Frontal cortex (tissue), 4 donors: ENCODE results near the gene GP1BA. TPM values are rescaled to one million over a fixed set of nuclear protein-coding genes. Genes with fewer than 3 reads are reported as not detected.

Experiments used
- DNase-seq, 2 donors: peaks; one replicate each; pipeline ENCODE4 v3.0.0; 2012; ENCODE audit warnings: low spot score in 2 of 2
- FAIRE-seq: peaks from 2 replicates; lab custom pipeline; 2012; peaks lifted over from hg19 to GRCh38; lab: Jason Lieb, UNC
- total RNA-seq: library from RNA; depleted of rRNA; stranded (reverse); fragments of >200 nt; gene quantifications from one replicate; pipeline ENCODE4 v1.2.3, GENCODE V29; 2014
- donor health status: control.
- donor health status: control.
- donor health status: control.

The GP1BA gene
- not detected for total RNA-seq

DNA sequence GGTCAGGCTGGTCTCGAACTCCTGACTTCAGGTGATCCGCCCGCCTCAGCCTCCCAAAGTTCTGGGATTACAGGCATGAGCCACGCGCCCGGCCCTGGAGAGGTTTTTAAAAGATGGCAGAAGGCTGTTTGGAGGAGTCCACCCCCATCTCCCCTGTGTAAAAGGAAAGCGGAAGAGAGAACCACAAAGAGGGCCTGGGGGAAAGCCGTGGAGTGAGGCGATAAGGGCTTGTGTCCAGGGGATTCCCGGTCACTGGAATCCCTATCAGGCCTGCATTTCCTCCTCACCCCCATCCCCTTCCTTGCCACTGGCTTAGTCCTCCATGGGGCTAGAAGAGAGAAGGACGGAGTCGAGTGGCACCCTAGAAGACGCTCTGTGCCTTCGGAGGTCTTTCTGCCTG, at the start of gene GP1BA:
Gene GP1BA, plus strand, starts transcription at position 315 of the 400 bp plus-strand sequence. CDS start 328 bp downstream, outside the sequence.
- DNase-seq (no peak), FAIRE-seq (no peak)

DNA sequence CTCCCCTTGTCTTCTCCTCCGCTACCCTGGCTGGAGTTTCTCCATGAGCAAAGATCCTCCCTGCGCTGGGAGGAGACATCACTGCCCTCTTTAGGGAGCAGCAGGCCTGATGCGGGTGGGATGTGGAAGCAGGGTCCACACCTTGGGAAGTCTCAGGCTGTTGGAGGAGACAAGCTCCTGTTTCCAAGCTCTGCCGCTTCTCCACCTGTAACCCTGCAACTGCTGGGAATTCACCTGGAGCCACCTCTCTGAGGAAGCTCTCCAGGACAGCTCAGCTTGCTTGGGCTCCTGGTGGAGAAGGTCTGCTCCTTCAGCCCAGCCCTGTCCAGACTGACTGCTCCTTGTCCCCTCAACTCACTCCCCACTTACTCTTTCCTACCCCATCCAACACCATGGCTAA, 47.6 kb upstream of the GP1BA start:
- FAIRE-seq (no peak), DNase-seq (no peak)

DNA sequence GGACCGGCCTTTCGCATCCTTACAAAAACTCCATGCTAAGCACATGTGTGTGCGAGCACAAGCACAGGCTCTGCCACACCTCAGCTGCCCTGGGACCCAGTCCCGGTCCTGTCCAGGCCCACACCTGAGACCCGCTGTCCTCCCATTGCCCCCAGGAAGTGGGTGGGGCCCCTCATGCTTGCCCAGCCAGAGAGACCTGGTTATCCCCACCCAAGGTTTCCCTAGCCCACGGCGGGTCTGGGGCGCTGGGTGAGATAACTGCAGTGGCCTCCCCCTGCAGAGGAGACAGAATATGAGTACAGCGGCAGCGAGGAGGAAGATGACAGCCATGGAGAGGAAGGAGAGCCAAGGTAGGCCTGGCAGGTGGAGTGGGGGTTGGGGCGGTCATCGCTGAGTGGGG, 45.2 kb upstream of the GP1BA start:
- FAIRE-seq (no peak), DNase-seq (no peak)

DNA sequence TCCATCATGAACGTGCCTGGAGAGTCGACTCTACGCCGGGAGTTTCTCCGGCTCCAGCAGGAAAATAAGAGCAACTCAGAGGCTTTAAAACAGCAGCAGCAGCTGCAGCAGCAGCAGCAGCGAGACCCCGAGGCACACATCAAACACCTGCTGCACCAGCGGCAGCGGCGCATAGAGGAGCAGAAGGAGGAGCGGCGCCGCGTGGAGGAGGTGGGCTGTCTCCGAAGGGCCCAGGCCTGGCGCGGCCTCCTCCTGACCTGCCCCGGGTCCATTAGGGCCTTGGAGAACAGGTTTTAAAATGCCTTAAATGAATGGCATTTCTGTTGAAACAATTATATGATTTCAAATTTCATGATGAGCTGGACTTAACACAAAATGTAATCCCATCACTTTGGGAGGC, 44.5 kb upstream of the GP1BA start:
- no peak for DNase-seq
- no peak for FAIRE-seq

DNA sequence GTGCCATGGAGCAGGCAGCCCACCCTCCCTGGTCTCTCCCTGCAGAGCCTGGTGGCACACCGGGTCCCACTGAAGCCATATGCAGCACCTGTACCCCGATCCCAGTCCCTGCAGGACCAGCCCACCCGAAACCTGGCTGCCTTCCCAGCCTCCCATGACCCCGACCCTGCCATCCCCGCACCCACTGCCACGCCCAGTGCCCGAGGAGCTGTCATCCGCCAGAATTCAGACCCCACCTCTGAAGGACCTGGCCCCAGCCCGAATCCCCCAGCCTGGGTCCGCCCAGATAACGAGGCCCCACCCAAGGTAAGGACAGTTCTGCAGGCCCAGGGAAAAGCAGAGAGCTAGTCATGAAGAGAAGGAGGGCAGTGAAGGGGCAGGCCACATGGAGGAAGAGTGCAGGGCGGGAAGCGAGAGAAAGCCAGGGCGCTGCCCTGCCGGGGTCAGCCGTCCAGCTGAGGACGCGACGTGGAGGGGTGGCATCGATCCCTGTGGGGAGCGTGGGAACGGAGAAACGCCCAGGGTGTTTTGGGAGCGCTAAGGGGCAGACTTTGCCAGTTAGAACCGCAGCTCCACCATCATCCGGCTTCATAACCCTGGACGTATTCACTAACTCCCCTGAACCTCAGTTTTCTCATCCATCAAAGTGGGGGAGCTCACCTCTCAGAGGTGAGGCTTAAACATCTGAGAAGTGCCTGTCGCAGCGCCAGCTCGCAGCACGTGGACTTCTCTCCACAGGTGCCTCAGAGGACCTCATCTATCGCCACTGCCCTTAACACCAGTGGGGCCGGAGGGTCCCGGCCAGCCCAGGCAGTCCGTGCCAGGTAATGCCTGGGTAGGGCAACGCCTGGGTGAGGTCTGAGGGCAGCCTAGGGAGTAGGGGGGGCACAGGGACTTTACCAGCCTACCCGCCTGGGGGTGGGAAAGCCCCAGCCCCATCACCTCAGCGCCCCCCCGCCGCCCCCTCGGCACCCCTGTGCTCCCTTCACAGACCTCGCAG, 40.4 kb upstream of the GP1BA start:
- FAIRE-seq, result no peak
- DNase-seq, result peak in 1 of 2 donors; percentile 23

DNA sequence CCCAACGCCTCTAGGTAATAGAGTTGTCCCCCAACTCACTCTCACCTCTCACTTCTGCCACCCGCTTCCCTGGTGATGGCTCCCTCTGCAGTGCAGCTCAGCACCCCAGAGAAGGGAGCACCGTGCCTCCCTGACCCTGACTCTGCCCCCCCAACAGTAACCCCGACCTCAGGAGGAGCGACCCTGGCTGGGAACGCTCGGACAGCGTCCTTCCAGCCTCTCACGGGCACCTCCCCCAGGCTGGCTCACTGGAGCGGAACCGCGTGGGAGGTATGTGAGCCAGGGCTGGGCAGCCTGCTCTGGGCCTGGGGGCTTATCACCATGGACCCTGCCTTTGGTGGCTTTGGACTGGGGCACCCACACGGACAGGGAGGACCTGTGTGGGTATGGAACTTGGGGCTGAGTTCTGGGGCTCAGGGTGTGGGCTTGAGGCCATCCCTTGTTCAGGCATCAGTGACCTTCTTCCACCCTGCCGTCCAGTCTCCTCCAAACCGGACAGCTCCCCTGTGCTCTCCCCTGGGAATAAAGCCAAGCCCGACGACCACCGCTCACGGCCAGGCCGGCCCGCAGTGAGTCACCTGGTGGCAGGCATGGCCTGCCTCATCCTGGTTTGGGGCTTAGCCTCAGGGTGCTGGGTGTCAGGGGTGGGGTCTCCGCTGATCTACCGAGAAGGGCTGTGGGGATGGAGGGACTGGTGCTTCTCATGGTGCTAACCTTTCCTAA, 39.4 kb upstream of the GP1BA start:
- FAIRE-seq (no peak), DNase-seq (no peak)

DNA sequence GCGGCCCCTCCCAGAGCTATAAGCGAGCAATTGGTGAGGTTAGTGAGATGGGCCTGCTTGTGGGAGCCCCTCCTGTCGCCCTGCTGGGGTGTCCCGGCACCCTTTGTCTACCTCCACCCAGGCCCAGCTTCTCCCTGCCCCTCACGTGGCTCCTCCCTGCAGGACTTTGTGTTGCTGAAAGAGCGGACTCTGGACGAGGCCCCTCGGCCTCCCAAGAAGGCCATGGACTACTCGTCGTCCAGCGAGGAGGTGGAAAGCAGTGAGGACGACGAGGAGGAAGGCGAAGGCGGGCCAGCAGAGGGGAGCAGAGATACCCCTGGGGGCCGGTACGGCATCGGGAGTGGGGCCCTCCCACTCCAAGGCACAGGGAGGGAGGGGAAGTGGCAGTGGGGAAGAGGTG, 38.8 kb upstream of the GP1BA start:
- FAIRE-seq, result no peak

DNA sequence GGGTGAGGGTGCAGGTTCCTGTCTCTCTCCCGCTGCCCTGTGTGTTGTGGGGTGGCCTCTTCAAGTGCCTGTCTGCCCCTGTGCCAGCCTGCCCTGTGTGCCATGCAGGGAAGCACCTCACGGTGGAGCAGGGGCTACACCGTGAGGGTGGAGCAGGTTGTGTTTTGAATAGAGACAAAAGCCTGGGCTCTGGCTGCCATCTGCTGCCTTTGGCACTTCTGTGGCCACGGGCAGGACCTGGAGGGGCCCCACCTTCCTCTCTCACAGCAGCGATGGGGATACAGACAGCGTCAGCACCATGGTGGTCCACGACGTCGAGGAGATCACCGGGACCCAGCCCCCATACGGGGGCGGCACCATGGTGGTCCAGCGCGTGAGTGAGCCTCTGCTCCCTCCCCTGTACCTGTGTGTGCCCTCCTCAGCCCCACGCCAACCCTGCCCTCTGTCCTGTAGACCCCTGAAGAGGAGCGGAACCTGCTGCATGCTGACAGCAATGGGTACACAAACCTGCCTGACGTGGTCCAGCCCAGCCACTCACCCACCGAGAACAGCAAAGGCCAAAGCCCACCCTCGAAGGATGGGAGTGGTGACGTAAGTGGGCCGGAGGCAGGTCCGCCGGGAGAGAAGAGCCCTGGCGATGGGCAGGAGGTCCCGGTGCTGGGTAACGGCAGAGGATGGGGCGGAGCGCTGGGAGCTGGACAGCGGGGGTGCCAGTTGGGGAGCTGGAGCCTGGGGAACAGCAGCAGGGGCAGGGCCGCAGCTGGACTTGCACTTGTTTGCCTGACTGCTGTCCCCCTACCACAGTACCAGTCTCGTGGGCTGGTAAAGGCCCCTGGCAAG, 38.1 kb upstream of the GP1BA start:
- FAIRE-seq (no peak), DNase-seq (no peak)

More for the DNA sequence above, 38.8 kb upstream of the GP1BA start:
- DNase-seq, result no peak

DNA sequence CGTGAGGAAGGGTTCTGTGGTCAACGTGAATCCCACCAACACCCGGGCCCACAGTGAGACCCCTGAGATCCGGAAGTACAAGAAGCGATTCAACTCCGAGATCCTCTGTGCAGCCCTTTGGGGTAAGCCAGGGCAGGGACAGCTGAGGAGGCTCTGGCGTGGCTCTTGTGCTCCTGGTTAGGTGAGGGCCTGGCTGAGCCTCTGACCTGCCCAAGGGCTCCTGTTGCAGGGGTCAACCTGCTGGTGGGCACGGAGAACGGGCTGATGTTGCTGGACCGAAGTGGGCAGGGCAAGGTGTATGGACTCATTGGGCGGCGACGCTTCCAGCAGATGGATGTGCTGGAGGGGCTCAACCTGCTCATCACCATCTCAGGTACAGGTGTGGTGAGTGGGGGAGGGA, 37.0 kb upstream of the GP1BA start:
- FAIRE-seq (no peak), DNase-seq (no peak)

DNA sequence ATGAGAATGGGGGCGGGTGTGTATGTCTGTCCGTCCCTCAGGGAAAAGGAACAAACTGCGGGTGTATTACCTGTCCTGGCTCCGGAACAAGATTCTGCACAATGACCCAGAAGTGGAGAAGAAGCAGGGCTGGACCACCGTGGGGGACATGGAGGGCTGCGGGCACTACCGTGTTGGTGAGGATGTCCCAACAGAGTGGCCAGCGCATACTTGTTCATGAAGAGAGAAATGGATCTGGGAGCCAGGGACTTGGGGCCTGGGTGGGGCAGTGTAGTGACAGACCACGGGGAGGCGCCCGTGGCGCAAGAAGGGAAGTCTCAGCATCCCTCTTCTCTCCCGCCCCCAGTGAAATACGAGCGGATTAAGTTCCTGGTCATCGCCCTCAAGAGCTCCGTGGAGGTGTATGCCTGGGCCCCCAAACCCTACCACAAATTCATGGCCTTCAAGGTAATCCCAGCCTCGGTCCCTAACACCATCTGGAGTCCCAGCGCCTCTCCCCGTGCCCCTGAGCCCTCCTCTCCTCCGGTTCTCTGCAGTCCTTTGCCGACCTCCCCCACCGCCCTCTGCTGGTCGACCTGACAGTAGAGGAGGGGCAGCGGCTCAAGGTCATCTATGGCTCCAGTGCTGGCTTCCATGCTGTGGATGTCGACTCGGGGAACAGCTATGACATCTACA, 36.3 kb upstream of the GP1BA start:
- FAIRE-seq (no peak), DNase-seq (no peak)

DNA sequence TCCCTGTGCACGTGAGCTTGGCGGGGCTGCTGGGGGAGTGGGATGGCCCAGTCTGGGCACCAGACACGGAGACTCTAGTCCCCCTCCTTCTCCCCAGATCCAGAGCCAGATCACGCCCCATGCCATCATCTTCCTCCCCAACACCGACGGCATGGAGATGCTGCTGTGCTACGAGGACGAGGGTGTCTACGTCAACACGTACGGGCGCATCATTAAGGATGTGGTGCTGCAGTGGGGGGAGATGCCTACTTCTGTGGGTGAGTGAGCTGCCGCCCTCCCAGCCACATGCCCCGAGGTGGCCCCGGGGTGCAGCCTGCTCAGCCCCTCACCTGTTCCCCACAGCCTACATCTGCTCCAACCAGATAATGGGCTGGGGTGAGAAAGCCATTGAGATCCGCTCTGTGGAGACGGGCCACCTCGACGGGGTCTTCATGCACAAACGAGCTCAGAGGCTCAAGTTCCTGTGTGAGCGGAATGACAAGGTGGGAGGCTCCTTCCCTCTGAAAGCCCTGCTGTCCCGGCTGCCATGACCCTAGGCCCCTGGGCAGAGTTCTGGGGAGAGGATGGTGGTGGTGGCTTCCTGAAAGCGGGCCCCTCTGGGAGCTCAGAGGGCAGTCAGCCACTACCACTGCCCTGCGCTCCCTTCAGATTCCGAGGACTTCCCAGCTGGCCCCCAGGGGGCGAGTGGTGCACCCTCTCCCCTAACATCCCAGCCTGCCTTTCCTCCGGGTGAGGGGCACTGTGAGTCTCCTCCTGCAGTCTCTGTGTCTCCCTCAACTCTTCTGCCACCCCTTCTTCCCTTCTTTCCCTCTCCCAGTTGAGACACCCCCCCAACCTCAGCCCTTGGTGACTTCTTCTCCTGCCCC, 35.5 kb upstream of the GP1BA start:
- no peak for FAIRE-seq

DNA sequence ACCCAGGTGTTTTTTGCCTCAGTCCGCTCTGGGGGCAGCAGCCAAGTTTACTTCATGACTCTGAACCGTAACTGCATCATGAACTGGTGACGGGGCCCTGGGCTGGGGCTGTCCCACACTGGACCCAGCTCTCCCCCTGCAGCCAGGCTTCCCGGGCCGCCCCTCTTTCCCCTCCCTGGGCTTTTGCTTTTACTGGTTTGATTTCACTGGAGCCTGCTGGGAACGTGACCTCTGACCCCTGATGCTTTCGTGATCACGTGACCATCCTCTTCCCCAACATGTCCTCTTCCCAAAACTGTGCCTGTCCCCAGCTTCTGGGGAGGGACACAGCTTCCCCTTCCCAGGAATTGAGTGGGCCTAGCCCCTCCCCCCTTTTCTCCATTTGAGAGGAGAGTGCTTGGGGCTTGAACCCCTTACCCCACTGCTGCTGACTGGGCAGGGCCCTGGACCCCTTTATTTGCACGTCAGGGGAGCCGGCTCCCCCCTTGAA, 34.8 kb upstream of the GP1BA start:
- no peak for FAIRE-seq
- DNase-seq, result no peak

More for the DNA sequence above, 35.5 kb upstream of the GP1BA start:
- no peak for DNase-seq

DNA sequence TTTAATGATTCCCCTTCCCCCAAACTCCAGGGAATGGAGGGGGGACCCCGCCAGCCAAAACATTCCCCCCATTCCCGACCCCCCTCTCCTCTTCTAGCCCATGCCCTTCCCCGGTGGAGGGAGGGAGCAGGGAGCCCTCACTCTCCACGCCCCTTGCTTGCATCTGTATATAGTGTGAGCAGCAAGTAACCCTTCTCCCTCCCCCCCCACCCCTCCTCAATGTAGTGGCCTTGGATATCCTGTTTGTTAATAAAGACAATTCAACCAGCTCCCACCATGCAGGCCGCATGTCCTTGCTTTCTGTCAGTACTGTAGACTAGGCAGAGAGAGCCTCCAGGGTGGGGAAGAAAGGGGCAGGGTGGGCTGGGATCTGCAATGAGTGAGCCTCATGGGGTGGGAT, 34.3 kb upstream of the GP1BA start:
- DNase-seq (no peak), FAIRE-seq (no peak)

DNA sequence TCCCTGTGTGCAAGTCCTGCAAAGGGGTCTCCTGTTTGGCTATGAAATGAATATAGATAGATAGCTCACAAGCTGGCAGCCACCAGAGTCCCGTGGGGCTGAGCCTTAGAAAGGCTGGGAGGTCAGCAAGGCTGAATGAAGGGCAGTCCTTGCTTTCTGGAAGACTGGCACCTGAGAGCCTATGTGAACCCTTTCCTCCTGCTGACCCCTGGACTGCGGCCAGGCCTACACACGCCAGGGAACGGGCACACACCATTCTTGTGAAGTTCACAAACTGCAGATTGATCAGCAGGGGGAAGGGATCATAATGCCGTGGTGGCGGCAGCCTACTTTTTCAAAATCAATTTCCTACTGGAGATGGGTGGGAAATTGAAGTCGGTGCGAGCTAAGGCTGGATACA, 33.7 kb upstream of the GP1BA start:
- DNase-seq, result no peak

DNA sequence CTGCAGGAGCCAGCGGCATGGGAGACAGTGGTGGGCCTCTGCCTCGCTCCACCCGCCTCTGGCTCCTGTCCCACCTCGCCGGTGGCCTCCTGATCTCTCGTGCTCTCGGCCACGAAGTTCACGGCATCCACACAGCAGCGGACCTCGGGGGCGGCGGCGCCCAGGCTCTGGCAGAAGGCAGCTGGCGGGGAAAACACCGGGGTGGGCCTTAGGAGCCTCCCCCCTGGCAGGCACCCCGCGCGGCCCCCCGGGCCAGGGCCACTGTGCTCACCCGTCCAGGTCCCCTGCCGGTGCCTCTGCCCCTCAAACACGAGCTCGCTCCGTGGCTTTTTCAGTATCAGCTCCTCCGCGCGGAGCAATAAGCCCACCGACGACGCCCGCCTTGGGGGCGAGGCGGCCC, 33.1 kb upstream of the GP1BA start:
- DNase-seq, result no peak
- FAIRE-seq, result no peak

More for the DNA sequence above, 33.7 kb upstream of the GP1BA start:
- no peak for FAIRE-seq

DNA sequence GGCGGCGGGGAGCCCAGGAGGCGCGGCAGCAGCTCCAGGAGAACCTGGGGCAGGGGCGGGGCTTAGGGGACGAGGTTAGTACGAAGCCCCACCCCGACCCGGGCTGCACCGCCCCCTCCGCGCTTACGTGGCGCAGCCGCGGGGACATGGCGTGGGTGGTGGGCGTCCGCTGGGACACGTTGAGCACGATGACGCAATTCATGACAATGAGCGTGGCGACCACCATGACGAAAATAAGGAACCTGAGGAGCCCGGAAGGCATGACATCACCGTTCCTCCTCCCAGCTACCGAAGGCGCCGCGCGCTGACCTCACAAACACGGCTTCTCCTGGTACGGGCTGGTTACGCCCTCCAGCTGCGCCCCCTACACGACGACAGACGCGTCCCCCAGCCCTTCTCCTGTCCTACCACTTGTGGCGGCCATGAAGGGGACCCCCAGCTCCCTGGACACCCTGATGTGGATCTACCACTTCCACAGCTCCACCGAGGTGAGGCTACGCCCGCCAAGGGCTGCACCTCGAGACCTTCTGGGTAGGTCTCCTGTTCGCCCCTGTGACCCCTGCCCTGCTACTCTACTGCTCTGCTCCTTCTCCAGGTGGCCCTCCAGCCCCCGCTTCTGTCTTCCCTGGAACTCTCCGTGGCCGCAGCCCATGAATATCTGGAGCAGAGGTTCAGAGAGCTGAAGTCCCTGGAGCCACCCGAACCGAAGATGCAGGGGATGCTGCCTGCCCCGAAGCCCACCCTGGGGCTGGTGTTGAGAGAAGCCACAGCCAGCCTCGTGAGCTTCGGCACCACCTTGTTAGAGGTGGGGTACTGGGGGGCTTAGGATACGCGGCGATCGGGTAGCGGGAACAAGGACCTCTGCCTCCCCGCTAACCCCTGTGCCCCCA, 32.5 kb upstream of the GP1BA start, which contains the start of gene C17orf107:
Gene C17orf107, plus strand, starts transcription at position 196 of the 890 bp plus-strand sequence. Its CDS starts 227 bp downstream, at position 423.
- FAIRE-seq (no peak), DNase-seq (peak; percentile 69 to 87)
